Testis (tissue), 2 donors: ENCODE results near the gene BABAM2.

Experiments used
- POLR2A ChIP-seq: fragments of 450-650 bp; IDR thresholded peaks from one replicate; pipeline ENCODE4 v1.6.1; 2017; ENCODE audit warnings: antibody characterized with exemption, mild to moderate bottlenecking, moderate library complexity
- TF ChIP-seq, protein P1 (sequence below), 3 experiments: fragments of 450-650 bp in 2 of 3; fragments of 200-600 bp in 1 of 3; sonication (generic) in 1 of 3; IDR thresholded peaks; one replicate each; pipeline ENCODE4 v1.5.1; 2016 to 2019; ENCODE audit warnings: antibody characterized with exemption in 3 of 3, mild to moderate bottlenecking in 2 of 3, moderate library complexity in 1 of 3

DNA sequence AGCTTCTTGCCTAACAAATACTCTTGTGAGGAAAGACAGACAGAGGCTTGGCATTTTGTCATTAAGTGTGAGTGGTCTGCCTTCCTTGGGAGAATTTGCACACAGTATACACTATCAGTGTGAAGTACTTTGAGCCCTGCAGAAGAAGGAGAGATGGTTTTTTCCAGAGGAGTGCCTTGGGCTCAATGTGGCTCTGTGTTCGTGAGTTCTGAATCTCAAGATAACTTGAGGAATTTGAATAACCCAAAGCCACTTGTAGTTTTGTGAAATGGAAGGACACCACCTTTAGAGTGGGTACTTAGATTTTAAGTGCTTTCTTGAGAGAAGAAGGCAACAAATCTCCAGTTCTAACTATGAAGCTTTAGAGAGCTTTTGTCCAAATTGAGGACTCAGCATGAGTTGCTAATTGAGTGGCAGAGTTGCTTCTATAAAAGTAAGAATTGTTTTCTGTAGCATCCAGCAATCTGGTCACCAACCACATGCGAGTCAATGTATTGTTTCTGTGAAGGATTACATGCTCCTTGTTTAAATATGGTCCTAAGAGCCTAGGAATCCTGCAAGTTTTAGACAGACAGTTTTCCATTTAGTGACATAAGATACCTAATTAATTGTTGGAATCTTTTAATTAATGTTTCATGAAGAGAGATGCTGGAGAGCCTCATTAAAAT lies 68.3 kb downstream of the BABAM2 start:
- TF ChIP-seq, protein P1, sequence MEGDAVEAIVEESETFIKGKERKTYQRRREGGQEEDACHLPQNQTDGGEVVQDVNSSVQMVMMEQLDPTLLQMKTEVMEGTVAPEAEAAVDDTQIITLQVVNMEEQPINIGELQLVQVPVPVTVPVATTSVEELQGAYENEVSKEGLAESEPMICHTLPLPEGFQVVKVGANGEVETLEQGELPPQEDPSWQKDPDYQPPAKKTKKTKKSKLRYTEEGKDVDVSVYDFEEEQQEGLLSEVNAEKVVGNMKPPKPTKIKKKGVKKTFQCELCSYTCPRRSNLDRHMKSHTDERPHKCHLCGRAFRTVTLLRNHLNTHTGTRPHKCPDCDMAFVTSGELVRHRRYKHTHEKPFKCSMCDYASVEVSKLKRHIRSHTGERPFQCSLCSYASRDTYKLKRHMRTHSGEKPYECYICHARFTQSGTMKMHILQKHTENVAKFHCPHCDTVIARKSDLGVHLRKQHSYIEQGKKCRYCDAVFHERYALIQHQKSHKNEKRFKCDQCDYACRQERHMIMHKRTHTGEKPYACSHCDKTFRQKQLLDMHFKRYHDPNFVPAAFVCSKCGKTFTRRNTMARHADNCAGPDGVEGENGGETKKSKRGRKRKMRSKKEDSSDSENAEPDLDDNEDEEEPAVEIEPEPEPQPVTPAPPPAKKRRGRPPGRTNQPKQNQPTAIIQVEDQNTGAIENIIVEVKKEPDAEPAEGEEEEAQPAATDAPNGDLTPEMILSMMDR (IDR thresholded peaks at IDR 0.05), result no peak
- no peak for TF ChIP-seq POLR2A
